Fibroblast of skin of left biceps (primary cell): ENCODE measurements around the gene HK1.
"Not testable (repeated sequence)": the region's sequence is repeated elsewhere in the genome, so short reads cannot be mapped to it uniquely, and the experiment has no call there.

ENCODE experiments used
- DNase-seq, 2 experiments: peaks; one replicate each; pipeline ENCODE4 v3.0.0-alpha.2; 2013; ENCODE audit warnings: low read depth in 2 of 2

The HK1 gene

GRCh38 chr10:69308304-69308703 is 30.0 kb downstream of the HK1 start:
- not testable (repeated sequence) for DNase-seq

GRCh38 chr10:69311309-69311708 is 33.0 kb downstream of the HK1 start:
- no peak for DNase-seq

GRCh38 chr10:69312528-69312927 is 34.2 kb downstream of the HK1 start:
- no peak for DNase-seq

GRCh38 chr10:69315100-69315542 is 36.8 kb downstream of the HK1 start:
- no peak for DNase-seq

- DNase-seq = no peak
Observed at GRCh38 chr10:69315610-69316312, 37.5 kb downstream of the HK1 start.

GRCh38 chr10:69316313-69317059 is 38.2 kb downstream of the HK1 start:
- no peak for DNase-seq

GRCh38 chr10:69317175-69317604 is 38.9 kb downstream of the HK1 start:
- DNase-seq = no peak

- no peak for DNase-seq
Observed at GRCh38 chr10:69317626-69318105, 39.4 kb downstream of the HK1 start.

GRCh38 chr10:69318106-69318866 is 40.0 kb downstream of the HK1 start:
- DNase-seq = peak; percentile 74 to 78

GRCh38 chr10:69318867-69319727 is 40.8 kb downstream of the HK1 start:
- DNase-seq = no peak

- DNase-seq = no peak
Observed at GRCh38 chr10:69319841-69320316, 41.6 kb downstream of the HK1 start.

- DNase-seq = no peak
Observed at GRCh38 chr10:69320521-69320920, 42.2 kb downstream of the HK1 start.

- DNase-seq = no peak
Observed at GRCh38 chr10:69321039-69321715, 42.9 kb downstream of the HK1 start.

GRCh38 chr10:69321865-69322264 is 43.6 kb downstream of the HK1 start:
- no peak for DNase-seq

- DNase-seq = not testable (repeated sequence)
Observed at GRCh38 chr10:69322346-69322745, 44.0 kb downstream of the HK1 start.

GRCh38 chr10:69323622-69324021 is 45.3 kb downstream of the HK1 start:
- DNase-seq = no peak

GRCh38 chr10:69324583-69324982 is 46.3 kb downstream of the HK1 start:
- no peak for DNase-seq

GRCh38 chr10:69325637-69326523 is 47.6 kb downstream of the HK1 start:
- DNase-seq = not testable (repeated sequence)

- DNase-seq = no peak
Observed at GRCh38 chr10:69326692-69327091, 48.4 kb downstream of the HK1 start.
